DLD1 (cell line): ENCODE data around the gene HYAL3.

Experiments used
- in situ Hi-C: cut with HindIII; loops from 2 replicates; pipeline ENCODE4 v1.10.0; 2017; ENCODE audit warnings: low sequenced_read_pairs

HYAL3 gene

GRCh38 chr3:50298836-50299637 is at the start of gene HYAL3, which contains the start of gene NAA80:
TSS of gene HYAL3 (minus strand) at chr3:50299405. CDS start at chr3:50295602, 3,803 bp downstream.
TSS of gene NAA80 (minus strand) at chr3:50299405. CDS start at chr3:50297463, 1,942 bp downstream.
- in situ Hi-C loops: no loop called here

- in situ Hi-C loops: loop anchor here (25.0 kb wide), 1 partner anchor 1040 kb away; the partner anchor contains the start of genes MANF and RBM15B
These were observed 48.1 kb upstream of the HYAL3 start for GRCh38 chr3:50347187-50347813.

GRCh38 chr3:50345586-50346234 is 46.5 kb upstream of the HYAL3 start, which contains the start of gene ZMYND10:
TSS of gene ZMYND10 (minus strand) at chr3:50345732. CDS start at chr3:50345579, 153 bp downstream.
- in situ Hi-C loops: loop anchor here (25.0 kb wide), 1 partner anchor 1042 kb away; the partner anchor contains the start of genes MANF and RBM15B

- in situ Hi-C loops: loop anchor here (25.0 kb wide), 1 partner anchor 1042 kb away; the partner anchor contains the start of genes MANF and RBM15B
These were observed 45.8 kb upstream of the HYAL3 start for GRCh38 chr3:50345008-50345407.

GRCh38 chr3:50342813-50343633 is 43.8 kb upstream of the HYAL3 start:
- in situ Hi-C loops: loop anchor here (25.0 kb wide), 1 partner anchor 1044 kb away; the partner anchor contains the start of genes MANF and RBM15B

- in situ Hi-C loops: loop anchor here (25.0 kb wide), 1 partner anchor 1045 kb away; the partner anchor contains the start of genes MANF and RBM15B
These were observed 42.9 kb upstream of the HYAL3 start for GRCh38 chr3:50341996-50342650.

- in situ Hi-C loops: loop anchor here (25.0 kb wide), 1 partner anchor 1046 kb away; the partner anchor contains the start of genes MANF and RBM15B
These were observed 42.3 kb upstream of the HYAL3 start for GRCh38 chr3:50341537-50341936.

- in situ Hi-C loops: loop anchor here (25.0 kb wide), 1 partner anchor 1047 kb away; the partner anchor contains the start of genes MANF and RBM15B
These were observed 41.5 kb upstream of the HYAL3 start, which contains the start of gene RASSF1 for GRCh38 chr3:50340448-50341329. TSS of gene RASSF1 (minus strand) at chr3:50340836. CDS start at chr3:50340805, 31 bp downstream.

GRCh38 chr3:50340147-50340447 is 40.9 kb upstream of the HYAL3 start:
- in situ Hi-C loops: loop anchor here (25.0 kb wide), 1 partner anchor 1047 kb away; the partner anchor contains the start of genes MANF and RBM15B

- in situ Hi-C loops: loop anchor here (25.0 kb wide), 1 partner anchor 1048 kb away; the partner anchor contains the start of genes MANF and RBM15B
These were observed 40.4 kb upstream of the HYAL3 start for GRCh38 chr3:50339485-50340146.

GRCh38 chr3:50338965-50339364 is 39.8 kb upstream of the HYAL3 start:
- in situ Hi-C loops: loop anchor here (25.0 kb wide), 1 partner anchor 1048 kb away; the partner anchor contains the start of genes MANF and RBM15B

- in situ Hi-C loops: loop anchor here (25.0 kb wide), 1 partner anchor 1050 kb away; the partner anchor contains the start of genes MANF and RBM15B
These were observed 38.1 kb upstream of the HYAL3 start for GRCh38 chr3:50337175-50337861.

GRCh38 chr3:50336452-50337174 is 37.4 kb upstream of the HYAL3 start:
- in situ Hi-C loops: loop anchor here (25.0 kb wide), 1 partner anchor 1051 kb away; the partner anchor contains the start of genes MANF and RBM15B

GRCh38 chr3:50334339-50335075 is 35.3 kb upstream of the HYAL3 start:
- in situ Hi-C loops: loop anchor here (25.0 kb wide), 1 partner anchor 1053 kb away; the partner anchor contains the start of genes MANF and RBM15B

GRCh38 chr3:50333744-50334328 is 34.6 kb upstream of the HYAL3 start:
- in situ Hi-C loops: loop anchor here (25.0 kb wide), 1 partner anchor 1053 kb away; the partner anchor contains the start of genes MANF and RBM15B
